Tibial nerve (tissue), 4 donors: Measurements from ENCODE around the gene USP2. TPM values are rescaled to one million over a fixed set of nuclear protein-coding genes. Genes with fewer than 3 reads are reported as not detected.

Experiments used
- DNase-seq, 2 donors: peaks; one replicate each; pipeline ENCODE4 v3.0.0-alpha.2; 2019; ENCODE audit warnings: low spot score in 2 of 2
- H3K27ac ChIP-seq, 4 donors: fragments of 200-600 bp; sonication (generic) in 3 of 4; one replicate each; pipeline ENCODE4 v1.5.1; 2017 to 2019; ENCODE audit warnings: mild to moderate bottlenecking in 1 of 4
- H3K27me3 ChIP-seq, 2 donors: fragments of 200-600 bp; sonication (generic) in 1 of 2; one replicate each; pipeline versions ENCODE4 v1.5.1 to v1.6.0; 2017 to 2019
- H3K36me3 ChIP-seq, 3 donors: fragments of 200-600 bp; sonication (generic); one replicate each; pipeline ENCODE4 v1.5.1; 2018 to 2019
- H3K4me1 ChIP-seq, 4 donors: fragments of 200-600 bp; sonication (generic) in 3 of 4; one replicate each; pipeline ENCODE4 v1.5.1; 2017 to 2019
- H3K4me3 ChIP-seq, 4 donors: fragments of 200-600 bp; sonication (generic) in 3 of 4; one replicate each; pipeline ENCODE4 v1.5.1; 2017 to 2019; ENCODE audit warnings: mild to moderate bottlenecking in 1 of 4, moderate library complexity in 1 of 4
- H3K9me3 ChIP-seq, 4 donors: fragments of 200-600 bp; sonication (generic) in 3 of 4; one replicate each; pipeline ENCODE4 v1.5.1; 2017 to 2019
- EP300 ChIP-seq, 2 donors: sonication (generic); formaldehyde crosslinking; IDR thresholded peaks; one replicate each; pipeline ENCODE4 v1.6.1; 2017; ENCODE audit warnings: antibody characterized with exemption in 2 of 2, mild to moderate bottlenecking in 1 of 2
- POLR2A ChIP-seq, 2 donors: fragments of 450-650 bp; IDR thresholded peaks; one replicate each; pipeline ENCODE4 v1.6.1; 2017; ENCODE audit warnings: antibody characterized with exemption in 2 of 2, mild to moderate bottlenecking in 2 of 2, moderate library complexity in 2 of 2
- WGBS, 2 donors: methylation state at CpG; one replicate each; pipeline ENCODE4 v1.1.5; 2018; 5-methylcytosine and 5-hydroxymethylcytosine counted together
- total RNA-seq, 4 donors: library from RNA; depleted of rRNA; stranded (reverse); fragments of >200 nt; gene quantifications; one replicate each; pipeline ENCODE4 v1.1.0, GENCODE V29; 2016
- TF ChIP-seq, protein P1 (sequence below), 5 experiments: fragments of 200-600 bp in 3 of 5; fragments of 450-650 bp in 2 of 5; sonication (generic) in 3 of 5; IDR thresholded peaks; one replicate each; pipeline ENCODE4 v1.5.1; 2016 to 2019; ENCODE audit warnings: antibody characterized with exemption in 5 of 5, mild to moderate bottlenecking in 3 of 5, moderate library complexity in 2 of 5

Gene USP2
- total RNA-seq, 4 donors from 2014 or later = 2.1 to 18.4 (median 11.6) TPM

DNA sequence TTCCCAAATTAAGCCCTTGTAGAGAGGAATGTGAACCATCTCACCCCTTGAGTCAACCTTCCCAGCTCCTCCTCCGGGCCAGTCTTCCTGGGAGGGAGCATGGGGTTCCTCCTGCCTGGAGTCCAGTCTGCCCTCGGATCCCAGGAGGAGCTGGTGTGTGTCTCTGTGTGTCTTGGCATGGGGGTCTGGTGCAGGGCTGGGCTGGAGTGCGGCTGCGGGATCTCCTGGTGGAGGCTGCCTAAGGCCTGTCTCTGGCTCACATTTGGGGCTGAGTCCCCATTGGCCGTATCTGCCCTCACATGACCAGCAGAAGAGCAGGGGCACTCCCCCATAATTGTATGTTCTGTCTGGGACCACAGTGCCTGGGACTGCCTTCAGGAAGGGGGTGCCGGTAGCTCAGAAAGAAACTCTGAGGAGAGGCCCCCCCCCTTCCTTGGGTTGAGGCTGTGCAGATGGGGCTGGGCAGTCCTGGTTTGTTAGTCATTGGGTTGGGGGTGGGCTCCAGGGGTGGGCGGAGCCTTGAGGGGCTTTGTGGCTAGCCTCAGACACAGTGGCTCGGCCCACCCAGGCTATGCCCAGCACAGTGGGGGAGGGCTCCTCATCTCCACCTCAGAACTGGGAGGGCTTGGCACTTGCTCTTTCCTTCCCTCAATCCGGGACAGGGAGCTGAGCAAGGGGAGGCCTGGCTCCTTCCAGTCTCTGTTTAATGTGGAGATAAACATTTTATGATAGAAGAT is 43.7 kb downstream of the USP2 start:
- TF ChIP-seq EP300 (IDR thresholded peaks at IDR 0.05) (no peak), POLR2A (IDR thresholded peaks at IDR 0.05) (no peak)
- TF ChIP-seq, protein P1, sequence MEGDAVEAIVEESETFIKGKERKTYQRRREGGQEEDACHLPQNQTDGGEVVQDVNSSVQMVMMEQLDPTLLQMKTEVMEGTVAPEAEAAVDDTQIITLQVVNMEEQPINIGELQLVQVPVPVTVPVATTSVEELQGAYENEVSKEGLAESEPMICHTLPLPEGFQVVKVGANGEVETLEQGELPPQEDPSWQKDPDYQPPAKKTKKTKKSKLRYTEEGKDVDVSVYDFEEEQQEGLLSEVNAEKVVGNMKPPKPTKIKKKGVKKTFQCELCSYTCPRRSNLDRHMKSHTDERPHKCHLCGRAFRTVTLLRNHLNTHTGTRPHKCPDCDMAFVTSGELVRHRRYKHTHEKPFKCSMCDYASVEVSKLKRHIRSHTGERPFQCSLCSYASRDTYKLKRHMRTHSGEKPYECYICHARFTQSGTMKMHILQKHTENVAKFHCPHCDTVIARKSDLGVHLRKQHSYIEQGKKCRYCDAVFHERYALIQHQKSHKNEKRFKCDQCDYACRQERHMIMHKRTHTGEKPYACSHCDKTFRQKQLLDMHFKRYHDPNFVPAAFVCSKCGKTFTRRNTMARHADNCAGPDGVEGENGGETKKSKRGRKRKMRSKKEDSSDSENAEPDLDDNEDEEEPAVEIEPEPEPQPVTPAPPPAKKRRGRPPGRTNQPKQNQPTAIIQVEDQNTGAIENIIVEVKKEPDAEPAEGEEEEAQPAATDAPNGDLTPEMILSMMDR (IDR thresholded peaks at IDR 0.05) = no peak
- Histone ChIP-seq H3K9me3 (no peaks in the 10 kb centered on the region), H3K36me3 (peaks cover 0 to 23% (median 0%) of the 10 kb centered on the region in 3 donors), H3K27me3 (no peaks in the 10 kb centered on the region), H3K4me1 (peaks cover 0 to 74% (median 41%) of the 10 kb centered on the region in 4 donors), H3K4me3 (no peak overlapping the region), H3K27ac (peak overlapping the region in 2 of 4 donors; percentile 95 to 97)
- no peak for DNase-seq
- WGBS, 2 donors = 17 to 26% methylated on average over 9 of the region's 9 CpGs

- H3K9me3 ChIP-seq = no peaks in the 10 kb centered on the region
- peaks cover 0 to 74% (median 41%) of the 10 kb centered on the region in 4 donors for H3K4me1 ChIP-seq
- H3K27ac ChIP-seq = no peak overlapping the region
- H3K27me3 ChIP-seq = no peaks in the 10 kb centered on the region
- no peak for DNase-seq
- H3K36me3 ChIP-seq = peaks cover 0 to 23% (median 0%) of the 10 kb centered on the region in 3 donors
- TF ChIP-seq POLR2A (IDR thresholded peaks at IDR 0.05) = no peak
- no peak for TF ChIP-seq EP300 (IDR thresholded peaks at IDR 0.05)
- TF ChIP-seq, protein P1 (IDR thresholded peaks at IDR 0.05) = no peak
- WGBS, 2 donors = 77 to 81% methylated on average over 9 of the region's 9 CpGs
- H3K4me3 ChIP-seq = no peak overlapping the region
Observed at GRCh38 chr11:119336744-119337469, 44.6 kb downstream of the USP2 start.

DNA sequence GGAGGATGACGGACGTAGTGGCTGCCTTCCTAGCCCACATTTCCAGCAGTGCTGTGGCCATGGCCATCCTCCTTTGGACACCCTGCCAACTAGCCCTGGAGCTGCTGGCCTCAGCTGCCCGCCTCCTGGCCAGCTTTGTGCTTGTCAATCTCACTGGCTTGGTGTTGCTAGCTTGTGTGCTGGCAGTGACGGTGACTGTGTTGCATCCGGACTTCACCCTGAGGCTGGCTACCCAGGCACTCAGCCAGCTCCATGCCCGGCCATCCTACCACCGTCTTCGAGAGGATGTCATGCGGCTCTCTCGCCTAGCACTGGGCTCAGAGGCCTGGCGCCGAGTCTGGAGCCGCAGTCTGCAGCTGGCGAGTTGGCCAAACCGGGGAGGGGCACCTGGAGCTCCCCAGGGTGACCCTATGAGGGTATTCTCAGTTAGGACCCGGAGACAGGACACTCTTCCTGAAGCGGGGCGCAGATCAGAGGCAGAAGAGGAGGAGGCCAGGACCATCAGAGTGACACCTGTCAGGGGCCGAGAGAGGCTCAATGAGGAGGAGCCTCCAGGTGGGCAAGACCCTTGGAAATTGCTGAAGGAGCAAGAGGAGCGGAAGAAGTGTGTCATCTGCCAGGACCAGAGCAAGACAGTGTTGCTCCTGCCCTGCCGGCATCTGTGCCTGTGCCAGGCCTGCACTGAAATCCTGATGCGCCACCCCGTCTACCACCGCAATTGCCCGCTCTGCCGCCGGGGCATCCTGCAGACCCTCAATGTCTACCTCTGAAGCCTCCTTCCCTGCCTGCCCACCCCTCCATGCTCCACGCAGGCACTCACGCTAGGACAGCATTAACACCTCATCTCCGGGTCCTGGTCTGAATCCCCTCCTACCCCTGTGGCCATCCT is 45.6 kb downstream of the USP2 start:
- Histone ChIP-seq H3K36me3 (peaks cover 0 to 23% (median 0%) of the 10 kb centered on the region in 3 donors), H3K4me3 (no peak overlapping the region), H3K27me3 (no peaks in the 10 kb centered on the region), H3K4me1 (peaks cover 0 to 65% (median 34%) of the 10 kb centered on the region in 4 donors), H3K27ac (no peak overlapping the region), H3K9me3 (no peaks in the 10 kb centered on the region)
- no peak for TF ChIP-seq EP300 (IDR thresholded peaks at IDR 0.05)
- WGBS, 2 donors = 88% methylated on average over 25 to 30 of the region's 30 CpGs
- DNase-seq = no peak

GRCh38 chr11:119335091-119335654 is 46.3 kb downstream of the USP2 start:
- TF ChIP-seq, protein P1 (IDR thresholded peaks at IDR 0.05) = no peak
- TF ChIP-seq POLR2A (IDR thresholded peaks at IDR 0.05) (no peak), EP300 (IDR thresholded peaks at IDR 0.05) (no peak)
- Histone ChIP-seq H3K4me1 (peaks cover 0 to 58% (median 30%) of the 10 kb centered on the region in 4 donors), H3K27ac (peak overlapping the region; percentile 83 to 94 (median 88)), H3K9me3 (no peaks in the 10 kb centered on the region), H3K4me3 (peak overlapping the region; percentile 75 to 88 (median 82)), H3K27me3 (no peaks in the 10 kb centered on the region), H3K36me3 (peaks cover 0 to 23% (median 0%) of the 10 kb centered on the region in 3 donors)
- no peak for DNase-seq
- WGBS, 2 donors = 66 to 69% methylated on average over 14 of the region's 15 CpGs
